CD8-positive, alpha-beta memory T cell (primary cell): ENCODE measurements around the gene EHMT1. TPM values are rescaled to one million over a fixed set of nuclear protein-coding genes. Genes with fewer than 3 reads are reported as not detected.

Experiments used
- CTCF ChIA-PET: fragments of 350-600 bp; sonication (Branson Sonifier 250); formaldehyde crosslinking; loops from one replicate; lab custom pipeline; 2021; ENCODE audit warnings: antibody characterized with exemption; lab: Charles Lee
- POLR2A ChIA-PET: fragments of 350-600 bp; sonication (Branson Sonifier 250); formaldehyde crosslinking; loops from one replicate; lab custom pipeline; 2021; ENCODE audit warnings: antibody characterized with exemption; lab: Charles Lee
- DNase-seq, 5 donors: peaks; one replicate each; pipeline versions ENCODE4 v3.0.0 to v3.0.0-alpha.2; 2020 to 2022; ENCODE audit warnings: mixed read lengths in 1 of 5
- H3K27ac ChIP-seq: one replicate; pipeline ENCODE4 v1.7.0; 2013; ENCODE audit warnings: low read depth, mild to moderate bottlenecking, low read length, moderate library complexity
- H3K27me3 ChIP-seq: 2 replicates; pipeline ENCODE4 v1.7.0; 2013; ENCODE audit warnings: low read length, mild to moderate bottlenecking; ENCODE audit not compliant: insufficient read depth, poor library complexity, severe bottlenecking
- H3K36me3 ChIP-seq: 2 replicates; pipeline ENCODE4 v1.7.0; 2013; ENCODE audit warnings: mild to moderate bottlenecking, low read length, moderate library complexity; ENCODE audit not compliant: insufficient read depth
- H3K4me1 ChIP-seq: 2 replicates; pipeline ENCODE4 v1.7.0; 2013; ENCODE audit warnings: mild to moderate bottlenecking, low read length, moderate library complexity; ENCODE audit not compliant: insufficient read depth
- H3K4me3 ChIP-seq: 2 replicates; pipeline ENCODE4 v1.7.0; 2013; ENCODE audit warnings: mild to moderate bottlenecking, low read length
- H3K9me3 ChIP-seq: 2 replicates; pipeline ENCODE4 v1.7.0; 2013; ENCODE audit warnings: mild to moderate bottlenecking, low read length
- H3K27ac Mint-ChIP-seq, 8 donors: one replicate each; pipeline ENCODE4 v1.8.0; 2020 to 2021; ENCODE audit warnings: mixed read lengths in 8 of 8, mild to moderate bottlenecking in 6 of 8, inconsistent platforms in 3 of 8, moderate library complexity in 3 of 8
- H3K27me3 Mint-ChIP-seq, 2 donors: one replicate each; pipeline ENCODE4 v1.8.0; 2020 to 2021; ENCODE audit warnings: mixed read lengths in 2 of 2, mild to moderate bottlenecking in 1 of 2, moderate library complexity in 1 of 2
- H3K36me3 Mint-ChIP-seq, 3 donors: one replicate each; pipeline ENCODE4 v1.8.0; 2020 to 2021; ENCODE audit warnings: mixed read lengths in 3 of 3, inconsistent platforms in 1 of 3, mild to moderate bottlenecking in 1 of 3
- H3K4me1 Mint-ChIP-seq, 3 donors: one replicate each; pipeline ENCODE4 v1.8.0; 2020 to 2021; ENCODE audit warnings: mixed read lengths in 3 of 3, inconsistent platforms in 1 of 3, mild to moderate bottlenecking in 1 of 3
- H3K4me3 Mint-ChIP-seq, 7 donors: one replicate each; pipeline ENCODE4 v1.8.0; 2020 to 2021; ENCODE audit warnings: mixed read lengths in 7 of 7, mild to moderate bottlenecking in 6 of 7, moderate library complexity in 4 of 7, inconsistent platforms in 2 of 7
- H3K9me3 Mint-ChIP-seq, 5 donors: one replicate each; pipeline ENCODE4 v1.8.0; 2020 to 2022; ENCODE audit warnings: mixed read lengths in 5 of 5, mild to moderate bottlenecking in 3 of 5, moderate library complexity in 2 of 5, inconsistent platforms in 1 of 5
- polyA plus RNA-seq: library from polyadenylated mRNA; unstranded; fragments of 300-500 nt; fragmentation: Illumina TruSeq; gene quantifications from one replicate; pipeline ENCODE4 v1.2.3, GENCODE V29; 2021
- total RNA-seq, 2 experiments: library from RNA; stranded (reverse); gene quantifications; one replicate each; pipeline ENCODE4 v1.2.3, GENCODE V29; 2021

Gene EHMT1
- total and polyA plus RNA-seq, 3 experiments from 2014 or later = 37.0 to 74.6 (median 68.9) TPM

DNA sequence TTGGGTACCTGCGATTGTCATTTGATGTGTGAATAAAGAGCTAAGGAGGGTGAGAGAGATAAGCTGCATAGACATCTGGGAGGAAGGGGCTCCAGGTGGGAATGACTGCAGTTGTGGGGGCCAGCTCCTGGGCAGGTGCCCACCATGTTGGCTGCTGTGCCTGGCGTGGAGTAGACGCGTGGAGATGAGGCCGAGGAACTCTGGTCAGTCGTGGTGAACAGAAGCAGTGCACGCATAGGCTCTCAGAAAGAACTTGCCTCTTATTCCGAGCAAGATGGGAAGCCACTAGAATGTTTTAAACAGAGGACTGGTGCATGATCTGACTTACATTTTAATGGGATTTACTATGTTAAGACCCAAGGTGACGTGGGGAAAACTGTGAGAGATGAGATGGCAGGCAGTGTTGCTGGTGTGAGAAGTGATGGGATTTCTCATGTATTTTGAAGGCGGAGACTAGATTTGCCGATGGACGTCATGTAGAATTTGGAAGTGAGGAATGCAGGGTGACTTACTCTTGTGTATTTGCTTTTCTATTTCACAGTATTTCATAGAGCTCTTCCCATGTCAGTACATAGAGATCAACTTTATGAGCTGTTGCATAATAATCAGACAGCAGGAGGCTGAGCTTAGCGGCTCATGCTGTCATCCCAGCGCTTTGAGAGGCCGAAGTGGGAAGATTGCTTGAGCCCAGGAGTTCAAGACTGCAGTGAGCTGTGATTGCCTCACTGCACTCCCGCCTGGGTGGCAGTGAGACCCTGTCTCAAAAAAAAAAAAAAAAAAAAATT lies 71.1 kb downstream of the EHMT1 start:
- H3K9me3 ChIP-seq = no peaks in the 10 kb centered on the region
- peaks cover 0 to 29% (median 12%) of the 10 kb centered on the region in 3 donors for H3K36me3 Mint-ChIP-seq
- no peak overlapping the region for H3K27ac ChIP-seq
- H3K27me3 Mint-ChIP-seq = no peaks in the 10 kb centered on the region
- H3K4me3 ChIP-seq = no peak overlapping the region
- peaks cover 11% of the 10 kb centered on the region for H3K4me1 ChIP-seq
- peaks cover 61 to 81% (median 75%) of the 10 kb centered on the region in 3 donors for H3K4me1 Mint-ChIP-seq
- POLR2A ChIA-PET = no interaction called here
- H3K27me3 ChIP-seq = no peaks in the 10 kb centered on the region
- H3K9me3 Mint-ChIP-seq = no peaks in the 10 kb centered on the region
- no peaks in the 10 kb centered on the region for H3K36me3 ChIP-seq
- CTCF ChIA-PET = no interaction called here
- no peak for DNase-seq
- peak overlapping the region in 2 of 8 donors; percentile 50 to 57 for H3K27ac Mint-ChIP-seq
- peak overlapping the region in 1 of 7 donors; percentile 20 for H3K4me3 Mint-ChIP-seq

DNA sequence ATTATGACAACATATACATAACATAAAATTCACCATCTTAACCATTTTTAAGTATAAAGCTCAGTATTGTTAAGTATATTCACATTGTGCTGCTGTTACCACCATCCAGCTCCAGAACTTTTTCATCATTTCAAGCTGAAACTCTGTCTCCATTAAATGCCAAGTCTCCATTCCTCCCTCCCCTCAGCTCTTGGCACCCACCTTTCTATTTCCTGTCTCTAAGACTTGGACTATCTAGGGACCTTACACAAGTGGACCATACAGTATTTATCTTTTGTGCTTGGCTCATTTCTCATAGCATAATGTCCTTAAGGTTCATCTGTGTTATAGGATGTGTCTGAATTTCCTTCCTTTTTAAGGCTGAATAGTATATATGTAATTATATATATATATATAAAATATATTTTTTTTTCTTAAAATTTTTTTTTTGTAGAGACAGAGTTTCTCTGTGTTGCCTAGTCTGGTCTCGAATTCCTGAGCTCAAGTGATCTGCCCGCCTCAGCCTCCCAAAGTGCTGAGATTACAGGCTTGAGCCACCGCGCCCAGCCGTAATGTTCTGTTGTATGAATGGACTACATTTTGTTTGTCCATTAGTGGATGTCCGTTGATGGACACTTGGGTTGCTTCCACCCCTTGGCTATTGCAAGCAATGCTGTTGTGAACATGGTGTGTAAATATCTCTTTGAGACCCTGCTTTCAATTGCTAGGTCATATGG lies 72.3 kb downstream of the EHMT1 start:
- Mint-ChIP-seq H3K27me3 (no peaks in the 10 kb centered on the region), H3K4me3 (no peak overlapping the region), H3K9me3 (no peaks in the 10 kb centered on the region), H3K27ac (peak overlapping the region in 4 of 8 donors; percentile 30 to 70 (median 54)), H3K4me1 (peaks cover 59 to 81% (median 75%) of the 10 kb centered on the region in 3 donors), H3K36me3 (peaks cover 0 to 26% (median 14%) of the 10 kb centered on the region in 3 donors)
- Histone ChIP-seq H3K9me3 (no peaks in the 10 kb centered on the region), H3K36me3 (no peaks in the 10 kb centered on the region), H3K27me3 (no peaks in the 10 kb centered on the region), H3K27ac (no peak overlapping the region), H3K4me1 (peaks cover 11% of the 10 kb centered on the region), H3K4me3 (no peak overlapping the region)
- DNase-seq = no peak
- ChIA-PET POLR2A (no interaction called here), CTCF (no interaction called here)

DNA sequence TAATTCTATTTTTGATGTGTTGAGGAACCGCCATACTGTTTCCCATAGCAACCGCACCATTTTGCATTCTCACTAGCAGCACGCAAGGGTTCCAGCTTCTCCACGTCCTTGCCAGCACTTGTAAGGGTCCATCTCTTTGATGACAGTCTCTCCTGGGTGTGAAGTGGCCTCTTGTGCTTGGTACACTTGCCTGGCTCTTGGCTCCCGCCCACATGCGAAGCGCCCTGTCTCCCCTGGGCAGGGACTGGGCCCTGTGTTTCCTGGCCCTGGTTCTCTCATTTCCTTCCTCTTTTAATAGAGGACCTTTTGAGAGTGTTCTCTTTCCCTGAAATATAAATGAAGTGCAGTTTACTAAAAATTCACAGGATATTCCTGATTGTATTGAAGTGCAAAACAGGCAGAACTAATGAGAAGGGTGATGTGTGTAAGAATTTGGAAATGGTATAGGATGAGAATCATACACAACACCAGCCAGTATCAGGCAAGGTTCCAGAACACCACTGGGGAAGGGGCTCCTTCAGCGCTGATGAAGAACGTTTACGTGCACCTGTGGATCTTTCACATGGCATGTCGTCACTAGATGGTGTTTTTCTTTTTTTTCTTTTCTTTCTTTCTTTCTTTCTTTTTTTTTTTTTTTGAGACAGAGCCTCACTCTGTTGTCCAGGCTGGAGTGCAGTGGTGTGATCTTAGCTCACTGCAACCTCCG lies 73.0 kb downstream of the EHMT1 start:
- H3K4me1 Mint-ChIP-seq = peaks cover 66 to 84% (median 80%) of the 10 kb centered on the region in 3 donors
- DNase-seq = no peak
- H3K9me3 ChIP-seq = no peaks in the 10 kb centered on the region
- peaks cover 0 to 30% (median 14%) of the 10 kb centered on the region in 3 donors for H3K36me3 Mint-ChIP-seq
- no peak overlapping the region for H3K4me3 ChIP-seq
- H3K4me1 ChIP-seq = peaks cover 18% of the 10 kb centered on the region
- POLR2A ChIA-PET = no interaction called here
- no peak overlapping the region for H3K27ac ChIP-seq
- no peaks in the 10 kb centered on the region for H3K27me3 ChIP-seq
- CTCF ChIA-PET = no interaction called here
- H3K36me3 ChIP-seq = no peaks in the 10 kb centered on the region
- H3K27me3 Mint-ChIP-seq = no peaks in the 10 kb centered on the region
- no peak overlapping the region for H3K4me3 Mint-ChIP-seq
- H3K9me3 Mint-ChIP-seq = no peaks in the 10 kb centered on the region
- H3K27ac Mint-ChIP-seq = peak overlapping the region in 3 of 8 donors; percentile 14 to 30 (median 21)

DNA sequence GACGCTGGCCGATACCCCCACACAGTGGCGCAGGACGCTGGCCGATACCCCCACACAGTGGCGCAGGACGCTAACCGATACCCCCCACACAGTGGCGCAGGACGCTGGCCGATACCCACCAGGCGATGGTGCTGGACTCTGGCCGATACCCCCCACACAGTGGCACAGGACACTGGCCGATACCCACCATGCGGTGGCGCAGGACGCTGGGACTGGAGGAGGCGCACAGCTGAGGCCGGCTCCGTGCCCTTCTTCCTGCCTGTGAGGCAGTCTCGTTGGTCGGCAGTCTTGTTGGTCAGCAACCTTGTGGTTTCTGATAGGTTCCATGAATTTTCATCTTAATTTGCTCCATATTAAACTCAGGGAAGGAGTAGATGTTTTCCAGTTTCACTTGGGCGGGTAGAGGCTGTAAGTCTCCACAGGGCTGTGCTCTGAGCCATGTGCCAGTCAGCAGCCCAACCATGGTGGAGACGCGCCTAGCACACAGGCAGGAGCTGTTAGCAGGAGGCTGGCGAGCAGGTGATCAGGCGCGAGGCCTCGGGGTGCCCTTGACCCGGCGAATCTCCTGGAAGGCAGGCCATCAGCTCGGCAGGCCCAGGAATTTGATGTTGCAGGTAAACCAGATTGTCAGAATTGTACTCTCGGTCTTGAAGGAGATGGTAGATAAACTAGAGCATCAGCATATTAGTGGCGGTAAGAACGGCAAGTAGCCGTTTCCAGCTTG lies 75.6 kb downstream of the EHMT1 start:
- ChIA-PET POLR2A (no interaction called here), CTCF (no interaction called here)
- H3K4me1 Mint-ChIP-seq = peaks cover 62 to 80% (median 79%) of the 10 kb centered on the region in 3 donors
- Histone ChIP-seq H3K4me3 (no peak overlapping the region), H3K27me3 (no peaks in the 10 kb centered on the region), H3K9me3 (no peaks in the 10 kb centered on the region), H3K36me3 (no peaks in the 10 kb centered on the region), H3K4me1 (peaks cover 10% of the 10 kb centered on the region), H3K27ac (no peak overlapping the region)
- H3K27ac Mint-ChIP-seq = peak overlapping the region in 1 of 8 donors; percentile 37
- no peaks in the 10 kb centered on the region for H3K27me3 Mint-ChIP-seq
- H3K9me3 Mint-ChIP-seq = no peaks in the 10 kb centered on the region
- peaks cover 0 to 23% (median 7%) of the 10 kb centered on the region in 3 donors for H3K36me3 Mint-ChIP-seq
- H3K4me3 Mint-ChIP-seq = no peak overlapping the region
- no peak for DNase-seq

DNA sequence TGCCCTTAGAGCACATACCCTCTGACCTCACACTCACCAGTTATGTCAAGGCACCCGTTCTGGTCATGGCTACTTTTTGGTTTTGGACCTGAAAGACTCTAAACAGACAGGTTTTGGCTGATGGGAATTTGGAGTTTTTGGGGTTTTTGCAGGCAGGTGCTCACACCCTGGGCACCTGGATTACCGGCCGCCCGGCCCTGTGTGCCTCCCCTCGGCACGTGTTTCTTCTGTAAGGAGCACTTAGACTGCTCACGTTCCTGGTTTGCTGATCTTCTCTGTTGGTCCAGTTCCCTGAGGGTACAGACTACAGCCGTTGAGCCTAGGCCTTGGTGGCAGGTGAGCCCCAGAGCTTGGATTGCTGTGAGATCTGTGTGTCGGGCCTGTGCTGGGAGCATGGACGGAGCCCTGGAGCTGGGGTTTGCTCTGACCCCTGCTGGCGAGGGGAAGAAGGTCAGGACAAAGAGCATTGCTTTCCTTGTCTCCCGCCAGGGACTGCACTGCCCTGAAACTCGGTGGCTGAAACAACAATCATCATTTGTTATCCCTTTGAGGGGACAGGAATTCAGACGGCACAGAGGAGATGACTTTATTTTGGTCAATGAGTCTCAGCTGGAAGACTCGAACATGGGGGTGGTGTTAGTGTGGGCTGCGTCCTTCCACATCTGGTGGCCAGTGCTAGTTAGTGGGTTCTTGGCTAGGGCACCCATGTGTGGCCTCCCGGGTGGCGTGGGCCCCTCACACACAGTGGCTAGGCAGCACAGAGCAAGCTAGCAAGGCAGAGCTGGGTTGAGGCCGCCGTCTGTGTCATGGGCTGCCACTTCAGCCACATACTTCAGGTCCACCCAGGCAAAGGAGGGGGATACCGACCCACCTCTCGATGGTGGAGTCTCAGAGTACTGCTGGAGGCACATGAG lies 76.4 kb downstream of the EHMT1 start:
- ChIA-PET POLR2A (no interaction called here), CTCF (no interaction called here)
- DNase-seq = no peak
- peaks cover 10% of the 10 kb centered on the region for H3K4me1 ChIP-seq
- no peaks in the 10 kb centered on the region for H3K9me3 ChIP-seq
- no peaks in the 10 kb centered on the region for H3K36me3 ChIP-seq
- H3K4me3 ChIP-seq = no peak overlapping the region
- H3K27ac ChIP-seq = no peak overlapping the region
- H3K27me3 ChIP-seq = no peaks in the 10 kb centered on the region
- peak overlapping the region in 4 of 8 donors; percentile 3 to 51 (median 20) for H3K27ac Mint-ChIP-seq
- peaks cover 54 to 79% (median 79%) of the 10 kb centered on the region in 3 donors for H3K4me1 Mint-ChIP-seq
- H3K4me3 Mint-ChIP-seq = no peak overlapping the region
- no peaks in the 10 kb centered on the region for H3K9me3 Mint-ChIP-seq
- no peaks in the 10 kb centered on the region for H3K27me3 Mint-ChIP-seq
- peaks cover 0 to 18% (median 4%) of the 10 kb centered on the region in 3 donors for H3K36me3 Mint-ChIP-seq

DNA sequence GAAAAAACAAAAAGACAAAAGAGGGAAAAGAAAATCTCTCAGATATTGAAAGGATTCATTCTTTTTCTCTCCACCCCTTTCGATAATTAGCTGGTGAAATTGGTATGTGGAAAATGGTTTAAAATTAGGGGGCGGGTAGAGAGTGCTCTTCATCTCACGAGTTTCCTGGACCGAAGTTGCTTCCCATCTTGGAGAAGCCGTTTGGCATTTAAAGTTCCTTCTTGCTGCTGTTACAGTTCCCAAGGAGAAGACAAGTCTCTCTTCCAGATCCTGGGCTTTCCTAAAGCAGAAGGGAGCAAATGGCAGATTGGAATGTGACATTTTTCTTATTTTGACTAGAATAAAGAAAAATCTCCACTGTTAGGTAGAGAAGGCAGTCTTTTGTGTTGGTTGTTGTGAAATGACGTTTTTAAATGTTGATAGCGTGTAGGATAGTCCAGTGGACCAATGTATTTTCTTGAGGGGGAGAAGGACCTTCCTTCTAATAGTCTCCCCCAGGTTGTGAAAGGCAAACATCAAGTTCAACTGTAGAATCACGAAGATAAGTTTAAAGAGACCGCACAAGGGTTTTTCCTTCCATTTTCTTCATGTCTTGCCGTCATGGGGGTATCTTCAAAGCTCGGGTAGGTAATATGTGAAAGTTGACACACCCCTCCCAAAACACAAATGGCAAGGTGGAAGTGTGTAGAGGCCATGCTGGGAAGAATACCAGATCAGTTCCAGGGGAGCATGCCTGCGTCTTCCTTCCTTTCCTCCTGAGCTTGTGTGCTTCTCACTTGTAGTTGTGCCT lies 77.5 kb downstream of the EHMT1 start:
- CTCF ChIA-PET = no interaction called here
- Histone ChIP-seq H3K9me3 (no peaks in the 10 kb centered on the region), H3K27me3 (no peaks in the 10 kb centered on the region), H3K4me3 (no peak overlapping the region), H3K27ac (no peak overlapping the region), H3K4me1 (peaks cover 10% of the 10 kb centered on the region), H3K36me3 (no peaks in the 10 kb centered on the region)
- no peak for DNase-seq
- Mint-ChIP-seq H3K9me3 (peaks cover 0 to 5% (median 3%) of the 10 kb centered on the region in 5 donors), H3K36me3 (peaks cover 6 to 16% (median 8%) of the 10 kb centered on the region in 3 donors), H3K27me3 (no peaks in the 10 kb centered on the region), H3K27ac (peak overlapping the region in 3 of 8 donors; percentile 51 to 76 (median 68)), H3K4me1 (peaks cover 52 to 77% (median 75%) of the 10 kb centered on the region in 3 donors), H3K4me3 (peak overlapping the region in 1 of 7 donors; percentile 40)
- POLR2A ChIA-PET = no interaction called here
